ENCODE data around the gene CAPN10. TPM values are rescaled to one million over a fixed set of nuclear protein-coding genes. Genes with fewer than 3 reads are reported as not detected.

CAPN10 gene
- total RNA-seq, 1 donor from 2014 or later: 27.8 TPM

DNA sequence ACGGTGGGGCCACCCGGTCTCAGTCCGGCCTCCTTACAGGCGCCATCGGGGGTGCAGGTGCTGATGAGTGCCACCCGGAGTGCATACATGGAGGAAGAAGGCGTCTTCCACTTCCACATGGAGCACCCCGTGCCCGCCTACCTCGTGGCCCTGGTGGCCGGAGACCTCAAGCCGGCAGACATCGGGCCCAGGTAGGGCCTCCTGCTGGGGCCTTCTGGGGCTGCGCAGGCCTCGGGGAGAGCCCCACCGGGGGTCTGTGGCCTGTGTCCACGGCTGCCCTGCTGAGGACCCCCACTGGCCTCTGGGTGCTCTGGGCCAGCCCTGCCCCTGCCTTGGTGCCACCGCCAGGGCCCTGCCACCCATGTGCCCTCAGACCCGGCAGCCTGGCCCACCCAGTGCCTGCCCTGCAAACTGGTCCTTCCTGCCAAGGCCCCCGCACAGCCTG is 13.4 kb upstream of the CAPN10 start:
- no peak for DNase-seq (ENCODE audit: low spot score in 2 of 2)

GRCh38 chr2:240573516-240574385 is 12.8 kb upstream of the CAPN10 start:
- H3K9me3 ChIP-seq: no peaks in the 10 kb centered on the region
- peaks cover 3 to 16% of the 10 kb centered on the region in 2 donors for H3K4me1 ChIP-seq
- no peaks in the 10 kb centered on the region for H3K27me3 ChIP-seq
- intact Hi-C loops (cut with DNase I): no loop called here
- H3K4me3 ChIP-seq: no peak overlapping the region
- TF ChIP-seq CTCF (IDR thresholded peaks at IDR 0.05): no peak
- H3K27ac ChIP-seq: no peak overlapping the region
- no peak for DNase-seq (ENCODE audit: low spot score in 2 of 2)
- H3K36me3 ChIP-seq: peaks cover 37 to 57% of the 10 kb centered on the region in 2 donors

More for the DNA sequence above, 13.4 kb upstream of the CAPN10 start:
- intact Hi-C loops (cut with DNase I): no loop called here
- Histone ChIP-seq H3K36me3 (peaks cover 36 to 53% of the 10 kb centered on the region in 2 donors), H3K4me1 (peaks cover 3 to 16% of the 10 kb centered on the region in 2 donors), H3K27ac (no peak overlapping the region), H3K4me3 (no peak overlapping the region), H3K9me3 (no peaks in the 10 kb centered on the region), H3K27me3 (no peaks in the 10 kb centered on the region)
- TF ChIP-seq CTCF (IDR thresholded peaks at IDR 0.05): no peak

DNA sequence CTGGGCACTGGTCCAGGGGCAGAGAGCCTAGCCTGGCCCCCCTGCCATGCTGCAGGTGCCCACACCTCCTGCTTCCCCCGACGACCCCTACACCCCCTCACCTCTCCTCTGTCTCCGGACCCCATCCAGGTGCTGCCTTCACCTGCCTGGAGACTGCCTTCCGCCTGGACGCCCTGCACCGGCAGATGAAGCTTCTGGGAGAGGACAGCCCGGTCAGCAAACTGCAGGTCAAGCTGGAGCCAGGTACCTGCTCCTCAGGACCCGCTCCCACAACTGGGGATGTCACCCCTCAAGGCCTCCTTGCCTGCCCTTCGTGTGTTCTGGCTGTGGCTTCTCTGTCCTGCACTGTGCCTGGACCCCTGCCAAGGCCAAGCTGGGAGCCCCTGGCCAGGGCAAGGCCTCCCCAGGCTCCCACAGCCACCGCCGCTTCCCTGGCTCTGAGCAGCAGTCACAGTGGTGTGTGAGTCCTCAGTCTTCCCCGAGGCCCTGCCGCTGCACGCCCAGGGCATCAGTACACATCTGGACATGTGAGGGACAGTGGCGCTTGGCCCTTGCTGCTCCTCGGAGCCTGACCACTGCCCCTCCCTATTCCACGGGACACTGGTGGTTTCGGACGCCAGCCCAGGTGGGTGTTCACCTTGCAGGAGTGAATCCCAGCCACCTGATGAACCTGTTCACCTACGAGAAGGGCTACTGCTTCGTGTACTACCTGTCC is 12.0 kb upstream of the CAPN10 start:
- intact Hi-C loops (cut with DNase I): no loop called here
- no peak overlapping the region for H3K4me3 ChIP-seq
- no peaks in the 10 kb centered on the region for H3K9me3 ChIP-seq
- H3K27me3 ChIP-seq: no peaks in the 10 kb centered on the region
- TF ChIP-seq CTCF (IDR thresholded peaks at IDR 0.05): no peak
- DNase-seq (ENCODE audit: low spot score in 2 of 2): no peak
- peaks cover 37 to 57% of the 10 kb centered on the region in 2 donors for H3K36me3 ChIP-seq
- H3K27ac ChIP-seq: no peak overlapping the region
- peaks cover 0 to 10% of the 10 kb centered on the region in 2 donors for H3K4me1 ChIP-seq

DNA sequence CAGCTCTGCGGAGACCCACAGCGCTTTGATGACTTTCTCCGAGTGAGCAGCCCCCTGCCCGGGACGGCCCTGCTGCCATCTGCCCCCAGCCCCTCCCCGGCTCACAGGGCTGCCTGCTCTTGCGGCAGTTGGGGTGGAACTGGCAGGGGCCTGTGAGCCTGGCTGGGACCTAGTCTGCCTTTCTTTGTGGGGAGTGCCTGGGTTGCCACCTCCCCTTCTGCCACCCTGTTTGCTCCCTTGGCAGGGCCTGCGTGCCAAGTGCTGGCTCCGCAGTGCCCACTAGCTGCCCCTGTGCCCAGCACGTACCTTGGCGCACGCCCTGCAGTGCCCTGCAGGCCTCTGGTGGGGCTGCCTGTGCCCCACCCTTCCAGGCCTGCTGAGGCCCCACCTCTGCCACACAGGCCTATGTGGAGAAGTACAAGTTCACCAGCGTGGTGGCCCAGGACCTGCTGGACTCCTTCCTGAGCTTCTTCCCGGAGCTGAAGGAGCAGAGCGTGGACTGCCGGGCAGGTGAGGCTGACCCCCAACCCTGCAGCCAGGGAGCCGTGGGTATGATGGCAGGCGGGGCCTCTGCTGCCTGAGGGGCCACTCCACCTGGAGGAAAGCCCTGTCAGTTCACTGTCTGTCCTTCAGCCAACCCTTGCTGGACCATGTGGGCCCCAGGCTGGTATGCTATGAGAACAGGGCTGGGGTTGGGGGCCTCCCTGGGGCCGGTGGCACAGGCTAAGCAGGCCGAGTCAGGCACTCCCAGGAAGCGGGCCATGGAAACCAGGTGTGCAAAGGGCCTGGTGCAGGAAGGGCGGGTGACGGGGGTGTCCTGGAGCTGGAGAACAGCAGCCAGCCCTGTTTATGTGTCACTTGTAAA is 11.2 kb upstream of the CAPN10 start:
- no peak for TF ChIP-seq CTCF (IDR thresholded peaks at IDR 0.05)
- Histone ChIP-seq H3K9me3 (no peaks in the 10 kb centered on the region), H3K4me3 (no peak overlapping the region), H3K27me3 (no peaks in the 10 kb centered on the region), H3K36me3 (peaks cover 37 to 57% of the 10 kb centered on the region in 2 donors), H3K27ac (no peak overlapping the region), H3K4me1 (peaks cover 0 to 2% of the 10 kb centered on the region in 2 donors)
- intact Hi-C loops (cut with DNase I): no loop called here
- DNase-seq (ENCODE audit: low spot score in 2 of 2): no peak

- Histone ChIP-seq H3K9me3 (no peaks in the 10 kb centered on the region), H3K4me1 (no peaks in the 10 kb centered on the region), H3K4me3 (no peak overlapping the region), H3K27me3 (no peaks in the 10 kb centered on the region), H3K27ac (no peak overlapping the region), H3K36me3 (peaks cover 37 to 57% of the 10 kb centered on the region in 2 donors)
- DNase-seq (ENCODE audit: low spot score in 2 of 2): no peak
- intact Hi-C loops (cut with DNase I): no loop called here
- TF ChIP-seq CTCF (IDR thresholded peaks at IDR 0.05): no peak
These were observed 10.5 kb upstream of the CAPN10 start for GRCh38 chr2:240576036-240576435.
